ENCODE data around the gene S100A2.

The S100A2 gene

DNA sequence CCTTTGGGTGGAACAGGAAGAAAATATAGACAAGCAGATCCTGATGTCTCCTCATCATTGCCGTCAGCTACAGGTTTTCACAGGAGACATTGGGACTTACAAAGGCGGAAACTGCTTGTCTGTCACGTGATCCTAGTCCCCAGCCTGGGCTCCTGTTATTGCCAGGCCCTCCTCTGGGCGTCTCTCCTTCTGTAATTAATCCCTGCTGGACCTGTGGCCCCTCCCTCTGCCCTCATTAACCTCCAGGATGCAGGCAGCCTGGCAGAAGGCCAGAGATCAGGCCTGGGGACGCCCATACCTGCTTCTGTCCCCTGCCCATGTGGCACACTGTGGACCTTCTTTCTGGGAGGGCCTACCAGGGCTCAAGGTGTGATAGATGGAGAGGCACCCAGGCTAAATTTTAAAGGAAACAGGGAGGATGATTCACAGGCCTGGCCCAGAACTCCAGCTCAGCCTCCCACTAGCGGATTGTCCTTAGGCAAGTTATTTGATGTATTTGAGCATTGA lies 27.3 kb downstream of the S100A2 start:
- no peak for TF ChIP-seq ZFX (IDR thresholded peaks at IDR 0.05; ENCODE audit: borderline replicate concordance)
- TF ChIP-seq, protein P1, sequence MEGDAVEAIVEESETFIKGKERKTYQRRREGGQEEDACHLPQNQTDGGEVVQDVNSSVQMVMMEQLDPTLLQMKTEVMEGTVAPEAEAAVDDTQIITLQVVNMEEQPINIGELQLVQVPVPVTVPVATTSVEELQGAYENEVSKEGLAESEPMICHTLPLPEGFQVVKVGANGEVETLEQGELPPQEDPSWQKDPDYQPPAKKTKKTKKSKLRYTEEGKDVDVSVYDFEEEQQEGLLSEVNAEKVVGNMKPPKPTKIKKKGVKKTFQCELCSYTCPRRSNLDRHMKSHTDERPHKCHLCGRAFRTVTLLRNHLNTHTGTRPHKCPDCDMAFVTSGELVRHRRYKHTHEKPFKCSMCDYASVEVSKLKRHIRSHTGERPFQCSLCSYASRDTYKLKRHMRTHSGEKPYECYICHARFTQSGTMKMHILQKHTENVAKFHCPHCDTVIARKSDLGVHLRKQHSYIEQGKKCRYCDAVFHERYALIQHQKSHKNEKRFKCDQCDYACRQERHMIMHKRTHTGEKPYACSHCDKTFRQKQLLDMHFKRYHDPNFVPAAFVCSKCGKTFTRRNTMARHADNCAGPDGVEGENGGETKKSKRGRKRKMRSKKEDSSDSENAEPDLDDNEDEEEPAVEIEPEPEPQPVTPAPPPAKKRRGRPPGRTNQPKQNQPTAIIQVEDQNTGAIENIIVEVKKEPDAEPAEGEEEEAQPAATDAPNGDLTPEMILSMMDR (IDR thresholded peaks at IDR 0.05): peak; percentile 30
- H3K27ac ChIP-seq: peak overlapping the region; percentile 81

DNA sequence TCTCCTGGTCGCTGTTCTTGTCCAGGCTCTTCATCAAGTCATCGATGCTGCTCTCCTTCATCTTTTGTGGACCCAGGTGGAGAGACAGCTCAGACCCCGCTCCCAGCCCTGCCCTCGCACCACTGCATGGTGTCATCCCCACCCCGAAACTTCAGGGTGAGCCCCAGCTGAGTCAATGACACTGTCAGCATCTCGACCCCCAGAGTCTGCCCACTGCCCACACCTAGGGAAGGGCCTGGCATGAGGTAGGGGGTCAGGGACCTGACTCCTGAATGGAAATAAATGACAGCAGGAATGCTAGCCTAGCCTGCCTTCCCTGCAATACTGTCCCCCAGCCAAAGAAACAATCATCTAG lies 28.3 kb downstream of the S100A2 start:
- no peak for TF ChIP-seq ZFX (IDR thresholded peaks at IDR 0.05; ENCODE audit: borderline replicate concordance)
- TF ChIP-seq, protein P1 (IDR thresholded peaks at IDR 0.05): no peak
- H3K27ac ChIP-seq: peak overlapping the region; percentile 81

DNA sequence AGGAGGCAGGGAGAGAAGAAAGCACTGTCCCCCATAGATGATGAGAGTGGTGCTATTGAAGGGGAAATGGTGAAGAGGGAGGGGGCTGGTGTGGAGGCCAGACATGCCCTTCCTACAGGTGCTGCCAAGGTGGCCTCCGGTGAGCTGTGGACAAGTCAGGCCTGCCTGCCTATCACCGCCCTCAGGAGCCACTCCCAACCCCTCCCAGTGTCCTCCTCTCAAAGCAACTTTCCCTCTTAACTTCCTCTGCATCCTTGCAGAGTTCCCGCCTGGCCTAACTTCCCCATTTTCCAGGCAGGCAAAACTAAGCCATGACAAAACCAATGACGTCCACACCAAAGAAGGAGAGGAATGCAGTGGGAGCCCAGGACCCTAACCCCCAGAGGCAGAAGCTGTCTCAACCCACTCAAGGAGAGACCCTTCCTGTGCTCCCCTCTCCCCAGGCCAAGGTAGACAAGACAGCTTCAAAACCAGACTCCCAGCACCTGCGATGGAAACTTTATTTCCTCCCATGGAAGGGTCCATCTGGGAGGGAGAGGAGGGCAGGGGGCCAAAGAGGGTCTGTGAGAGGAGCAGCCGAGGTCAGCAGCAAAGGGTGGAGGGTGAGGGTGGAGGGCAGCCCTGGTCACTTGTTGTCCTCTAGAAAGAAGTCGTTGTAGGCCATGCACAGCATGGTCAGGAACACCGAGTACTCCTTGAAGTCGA lies 28.8 kb downstream of the S100A2 start:
- H3K27ac ChIP-seq: peak overlapping the region; percentile 81
- TF ChIP-seq ZFX (IDR thresholded peaks at IDR 0.05; ENCODE audit: borderline replicate concordance): no peak
- TF ChIP-seq, protein P1 (IDR thresholded peaks at IDR 0.05): no peak

DNA sequence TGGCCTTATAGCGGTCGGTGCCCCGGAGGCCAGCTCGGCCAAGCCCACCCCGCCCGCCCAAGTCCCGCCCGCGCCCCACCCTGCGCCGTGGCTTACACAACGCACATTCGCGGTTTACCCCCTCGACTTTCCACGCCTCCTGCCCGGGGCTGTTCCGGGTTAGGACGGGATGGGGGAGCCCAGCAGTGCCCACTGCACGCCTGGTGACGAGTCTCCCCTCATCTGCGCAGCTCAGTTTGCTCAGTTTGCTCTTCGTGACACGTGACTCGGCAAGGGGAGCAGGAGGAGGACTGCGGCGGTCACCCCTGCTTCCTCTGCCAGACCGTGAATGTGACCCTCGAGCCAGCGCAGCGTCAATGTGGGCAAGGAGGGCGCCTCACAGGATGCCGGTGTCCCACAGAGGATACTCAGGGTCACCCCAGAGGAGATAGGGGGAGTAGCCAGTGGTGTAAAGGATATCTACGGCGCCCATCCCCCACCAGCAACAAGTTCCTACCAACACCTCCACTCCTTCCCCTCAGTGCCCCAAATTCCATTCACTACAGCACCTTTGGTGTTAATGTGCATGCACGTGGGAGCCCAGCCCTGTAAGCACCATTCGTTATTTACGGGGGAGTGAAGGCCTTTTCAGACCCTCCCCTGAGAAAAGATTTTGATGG lies 29.5 kb downstream of the S100A2 start:
- peak overlapping the region; percentile 81 for H3K27ac ChIP-seq
- TF ChIP-seq ZFX (IDR thresholded peaks at IDR 0.05; ENCODE audit: borderline replicate concordance): no peak
- TF ChIP-seq, protein P1 (IDR thresholded peaks at IDR 0.05): no peak

DNA sequence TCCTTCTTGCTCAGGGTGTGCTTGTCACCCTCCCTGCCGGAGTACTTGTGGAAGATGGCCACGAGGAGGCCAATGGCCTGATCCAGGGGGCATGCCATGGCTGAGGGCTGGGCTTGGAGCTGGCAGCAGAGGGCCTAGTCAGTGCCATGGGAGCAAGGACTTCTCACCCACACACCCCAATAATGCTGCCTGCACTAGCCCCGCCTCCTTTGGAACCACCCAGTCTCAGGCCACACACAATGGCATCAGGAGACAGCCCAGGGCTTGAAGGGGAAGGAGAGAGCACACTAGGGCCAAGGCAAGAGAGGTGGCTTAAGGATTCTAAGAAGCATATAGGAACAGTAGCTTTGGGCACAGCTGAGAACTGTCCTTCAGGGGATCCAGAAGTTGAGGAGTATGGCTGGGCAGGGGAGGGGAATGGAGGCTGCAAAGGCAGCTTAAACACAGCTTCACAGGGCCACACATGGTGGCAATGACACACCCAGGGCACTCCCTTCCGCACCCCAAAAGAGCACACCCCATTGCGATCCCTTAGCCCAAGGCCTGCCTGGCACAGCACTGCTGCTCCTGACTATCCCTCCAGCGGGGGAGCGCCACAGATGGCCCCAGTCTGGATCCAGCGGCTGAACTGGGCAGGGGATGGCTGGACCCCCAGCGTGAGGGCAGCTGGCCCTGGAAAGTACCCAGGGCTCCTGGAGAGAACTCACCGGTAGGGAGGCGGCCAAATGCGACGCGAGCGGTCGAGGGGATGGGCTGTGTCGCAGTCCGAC lies 30.2 kb downstream of the S100A2 start, which contains the start of gene S100A6:
TSS of gene S100A6 (minus strand) at position 750 of the 770 bp plus-strand sequence. CDS start at position 98, 652 bp downstream.
- TF ChIP-seq ZFX (IDR thresholded peaks at IDR 0.05; ENCODE audit: borderline replicate concordance): no peak
- peak within 1 kb of the TSS; percentile 81 for H3K27ac ChIP-seq

DNA sequence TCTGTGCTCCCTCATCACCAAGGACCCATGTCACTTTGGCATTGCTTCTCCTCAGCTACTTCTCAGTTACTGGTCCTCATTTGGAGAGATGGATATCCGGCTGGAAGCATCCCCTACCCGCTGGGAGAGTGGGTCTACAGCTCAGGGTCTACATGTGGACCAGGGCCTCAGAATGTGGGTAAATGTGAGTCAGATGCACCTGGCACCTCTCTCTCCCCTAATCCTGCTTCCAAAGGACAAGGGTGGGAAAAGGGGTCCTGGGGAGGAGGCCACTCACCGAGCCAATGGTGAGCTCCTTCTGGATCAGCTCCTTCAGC lies 30.8 kb downstream of the S100A2 start:
- TF ChIP-seq, protein P1 (IDR thresholded peaks at IDR 0.05): no peak
- no peak for TF ChIP-seq ZFX (IDR thresholded peaks at IDR 0.05; ENCODE audit: borderline replicate concordance)
- 0 out of 2 replicates have a peak overlapping the region, but pooled peaks have one; percentile 81 for H3K27ac ChIP-seq

GRCh38 chr1:153534226-153534924 lies 31.3 kb downstream of the S100A2 start:
- no peak for TF ChIP-seq ZFX (IDR thresholded peaks at IDR 0.05; ENCODE audit: borderline replicate concordance)
- TF ChIP-seq, protein P1 (IDR thresholded peaks at IDR 0.05): no peak
- H3K27ac ChIP-seq: no peak overlapping the region
